ENCODE measurements around the gene CLCA2.

DNA sequence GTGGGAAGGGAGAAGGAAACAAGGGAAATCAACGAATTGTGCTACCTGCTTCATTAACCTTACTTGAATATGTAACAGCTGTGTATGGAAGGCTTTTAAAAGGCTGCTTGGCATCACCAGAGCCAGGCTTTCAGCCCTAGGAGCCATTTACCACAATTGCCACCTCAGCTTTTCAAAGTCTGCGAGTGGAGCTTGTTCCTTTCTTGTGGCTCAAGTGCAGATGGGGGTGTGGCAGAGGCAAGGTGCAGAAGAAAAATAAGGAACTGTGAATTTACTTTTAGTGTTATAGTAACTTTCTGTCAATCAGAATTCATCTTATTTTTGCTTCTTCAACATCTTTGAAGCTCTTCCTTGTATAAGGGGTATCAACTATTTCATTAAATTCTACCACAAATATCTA lies 17.6 kb downstream of the CLCA2 start:
- TF ChIP-seq, protein P1, sequence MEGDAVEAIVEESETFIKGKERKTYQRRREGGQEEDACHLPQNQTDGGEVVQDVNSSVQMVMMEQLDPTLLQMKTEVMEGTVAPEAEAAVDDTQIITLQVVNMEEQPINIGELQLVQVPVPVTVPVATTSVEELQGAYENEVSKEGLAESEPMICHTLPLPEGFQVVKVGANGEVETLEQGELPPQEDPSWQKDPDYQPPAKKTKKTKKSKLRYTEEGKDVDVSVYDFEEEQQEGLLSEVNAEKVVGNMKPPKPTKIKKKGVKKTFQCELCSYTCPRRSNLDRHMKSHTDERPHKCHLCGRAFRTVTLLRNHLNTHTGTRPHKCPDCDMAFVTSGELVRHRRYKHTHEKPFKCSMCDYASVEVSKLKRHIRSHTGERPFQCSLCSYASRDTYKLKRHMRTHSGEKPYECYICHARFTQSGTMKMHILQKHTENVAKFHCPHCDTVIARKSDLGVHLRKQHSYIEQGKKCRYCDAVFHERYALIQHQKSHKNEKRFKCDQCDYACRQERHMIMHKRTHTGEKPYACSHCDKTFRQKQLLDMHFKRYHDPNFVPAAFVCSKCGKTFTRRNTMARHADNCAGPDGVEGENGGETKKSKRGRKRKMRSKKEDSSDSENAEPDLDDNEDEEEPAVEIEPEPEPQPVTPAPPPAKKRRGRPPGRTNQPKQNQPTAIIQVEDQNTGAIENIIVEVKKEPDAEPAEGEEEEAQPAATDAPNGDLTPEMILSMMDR (IDR thresholded peaks at IDR 0.05; ENCODE audit: low read depth, low read length): no peak
- TF ChIP-seq EZH2phosphoT487 (IDR thresholded peaks at IDR 0.05; ENCODE audit: low read depth): no peak
